HG03066 (cell line): Measurements from ENCODE around the gene TTLL9.

ENCODE experiments used
- ATAC-seq: cut with Tn5 transposase; IDR thresholded peaks from one replicate; pipeline ENCODE4 v1.9.1; 2021; ENCODE audit warnings: low read depth; ENCODE audit not compliant: unreplicated experiment

TTLL9 gene

DNA sequence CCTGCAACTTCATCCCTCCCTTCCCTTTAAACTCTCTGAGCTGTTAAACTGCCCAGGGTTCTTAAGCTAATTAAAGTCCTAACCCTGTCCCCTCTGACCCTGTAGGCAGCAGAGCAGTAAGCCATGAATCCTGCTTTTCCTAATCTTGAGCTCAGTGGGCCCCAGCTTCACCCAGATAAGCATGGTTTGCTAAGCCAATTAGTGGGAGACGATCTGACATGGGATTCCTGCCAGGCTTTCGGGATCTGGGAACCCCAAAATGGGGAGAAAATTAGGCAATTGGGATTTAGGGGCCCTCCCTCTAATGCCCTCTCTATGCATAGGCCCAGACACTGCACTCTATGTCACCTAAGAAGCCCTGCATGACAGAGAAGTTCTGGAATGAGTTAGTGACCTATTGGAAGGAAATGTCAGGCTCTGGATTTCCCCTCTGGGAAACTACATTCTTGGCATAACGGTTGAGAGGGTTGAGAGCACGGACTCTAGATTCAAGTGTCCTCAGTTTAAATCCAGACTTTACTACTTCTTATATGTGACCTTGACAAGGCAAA lies 102.1 kb downstream of the TTLL9 start:
- no peak for ATAC-seq

- ATAC-seq, result no peak
Observed at GRCh38 chr20:31974296-31974695, 103.9 kb downstream of the TTLL9 start.

GRCh38 chr20:31974951-31975487 lies 104.6 kb downstream of the TTLL9 start:
- ATAC-seq, result no peak

DNA sequence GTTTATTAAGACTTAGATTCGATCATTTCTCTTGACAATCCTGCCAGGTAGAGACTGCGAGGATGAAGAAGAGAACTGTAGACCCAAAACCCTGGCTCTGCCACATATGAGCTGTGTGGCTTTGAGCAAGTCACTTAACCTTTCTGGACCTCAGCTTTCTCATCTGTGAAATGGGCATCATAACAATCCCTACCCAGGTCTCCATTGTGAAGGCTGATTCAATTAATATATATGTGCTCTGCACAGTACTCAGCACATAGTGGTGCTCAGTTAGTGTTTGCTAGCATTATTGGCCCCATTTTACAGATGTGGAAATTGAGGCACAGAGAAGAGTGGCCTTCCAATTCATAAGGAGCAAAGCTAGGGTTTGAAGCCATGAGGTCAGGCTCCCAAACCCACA lies 105.4 kb downstream of the TTLL9 start:
- no peak for ATAC-seq

DNA sequence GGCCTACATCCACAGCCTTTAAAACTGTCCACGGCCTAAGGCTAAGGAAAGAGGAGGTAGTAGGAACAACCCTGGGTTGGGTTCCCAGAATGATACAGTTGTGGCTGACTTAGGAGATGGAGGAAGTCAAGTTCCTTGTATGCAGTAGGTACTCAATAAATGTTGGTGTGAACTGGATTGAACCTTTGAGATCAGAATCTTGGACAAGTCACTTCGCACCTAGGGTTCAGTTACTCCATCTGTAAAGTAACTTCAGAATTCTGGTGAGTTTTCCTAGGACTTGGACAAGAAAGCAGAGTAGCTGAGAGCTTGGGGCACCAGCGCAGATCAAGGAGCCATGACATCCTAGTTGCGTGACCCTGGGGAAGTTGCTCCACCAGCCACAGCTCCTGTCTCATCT lies 106.6 kb downstream of the TTLL9 start:
- no peak for ATAC-seq

DNA sequence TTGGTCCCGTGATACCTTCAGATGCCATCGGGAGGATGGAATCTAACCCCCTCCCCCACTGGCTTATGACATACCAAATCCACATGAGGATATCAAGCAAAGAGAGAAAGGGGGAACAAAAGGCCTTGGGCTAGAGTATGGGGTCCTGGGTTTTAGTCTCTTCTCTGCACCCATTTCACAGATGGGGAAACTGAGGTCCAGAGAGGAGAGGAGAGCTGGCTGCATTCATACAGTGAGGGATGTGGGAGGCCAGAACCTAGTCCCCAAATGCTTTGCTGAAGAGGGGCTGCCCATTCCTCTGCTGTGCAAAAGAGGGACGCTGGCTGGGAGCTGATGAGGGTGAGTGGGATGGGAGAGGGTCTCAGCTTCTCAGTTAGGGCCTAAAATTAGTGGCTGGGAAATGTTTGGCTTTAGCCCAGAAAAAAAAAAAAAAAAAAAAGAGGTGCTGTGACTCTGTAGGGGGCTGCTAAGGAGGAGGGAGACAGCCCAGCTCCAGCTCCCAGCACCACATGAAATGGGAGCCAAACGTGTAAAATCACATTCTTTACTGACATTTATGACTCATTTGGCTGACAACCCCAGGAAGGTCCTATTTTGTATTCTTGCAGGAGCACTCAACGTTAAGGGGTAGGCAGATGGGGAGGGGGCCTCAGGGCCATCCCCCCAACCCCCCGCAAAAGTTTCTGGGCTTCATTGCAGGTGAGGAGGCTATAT lies 109.4 kb downstream of the TTLL9 start:
- ATAC-seq, result no peak

DNA sequence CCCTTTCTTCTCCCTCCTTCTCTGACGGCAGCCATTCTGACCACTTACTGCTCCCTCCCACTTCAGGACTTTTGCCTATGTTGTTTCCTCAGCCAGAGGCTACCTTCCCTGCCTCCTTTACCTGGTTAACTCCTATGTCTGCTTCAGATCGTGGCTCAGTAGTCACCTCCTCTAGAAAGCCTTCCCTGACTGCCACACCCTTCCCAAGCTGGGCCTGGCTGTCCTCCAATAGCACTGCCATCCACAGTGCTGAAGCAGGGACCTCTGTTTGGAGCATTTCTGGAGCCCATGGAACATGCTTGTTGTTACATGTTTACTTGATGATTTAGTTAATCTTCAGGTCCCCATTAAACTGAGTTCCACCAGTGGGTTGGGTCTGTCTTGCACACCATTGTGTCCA lies 111.3 kb downstream of the TTLL9 start:
- no peak for ATAC-seq

GRCh38 chr20:31984981-31985471 lies 114.6 kb downstream of the TTLL9 start:
- no peak for ATAC-seq

DNA sequence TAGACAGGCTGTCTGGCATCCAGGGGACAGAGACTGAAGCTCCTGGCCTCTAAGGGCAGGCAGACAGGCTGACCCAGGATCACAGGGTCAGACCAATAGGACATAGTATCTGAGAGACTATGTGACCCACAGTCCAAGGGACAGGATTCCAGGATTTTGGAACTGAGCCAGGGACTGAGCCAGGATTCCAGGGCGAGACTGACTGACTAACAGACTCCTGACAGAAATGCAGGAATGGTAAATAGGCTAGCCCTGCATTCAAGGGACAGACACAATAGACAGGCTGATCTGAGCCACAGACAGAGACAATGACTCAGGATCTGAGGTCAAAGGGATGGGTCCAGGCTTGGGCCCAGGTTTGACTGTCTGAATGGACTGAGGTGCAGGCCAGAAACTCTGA lies 117.3 kb downstream of the TTLL9 start:
- ATAC-seq, result no peak

DNA sequence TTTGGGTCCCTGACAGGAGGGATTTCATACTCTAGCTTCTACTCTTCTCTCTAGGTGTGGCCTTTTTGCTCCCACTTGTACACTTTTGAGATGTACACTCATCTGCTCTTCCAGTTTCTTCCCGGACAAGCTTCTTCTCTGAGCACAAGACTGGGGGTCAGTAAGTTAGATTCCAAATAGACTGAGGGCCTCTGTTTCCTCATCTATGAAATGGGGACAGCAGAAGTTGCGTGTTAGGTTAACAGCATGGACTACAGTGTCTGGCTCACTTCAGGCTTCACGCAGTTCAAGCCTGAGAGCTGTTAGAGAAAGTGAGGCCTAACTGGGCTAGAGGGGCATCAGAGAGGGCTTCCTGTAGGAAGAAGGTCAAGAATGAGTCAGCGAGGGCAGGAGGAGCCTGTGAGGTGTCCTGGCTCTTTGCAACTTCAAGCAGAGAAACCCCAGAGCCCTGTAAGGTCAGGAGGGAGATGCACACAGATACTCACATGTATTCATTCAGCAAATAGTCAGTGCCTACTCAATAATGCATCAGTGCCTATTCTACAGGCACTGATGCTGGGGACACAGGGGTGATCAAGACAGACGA lies 118.1 kb downstream of the TTLL9 start:
- ATAC-seq, result no peak

DNA sequence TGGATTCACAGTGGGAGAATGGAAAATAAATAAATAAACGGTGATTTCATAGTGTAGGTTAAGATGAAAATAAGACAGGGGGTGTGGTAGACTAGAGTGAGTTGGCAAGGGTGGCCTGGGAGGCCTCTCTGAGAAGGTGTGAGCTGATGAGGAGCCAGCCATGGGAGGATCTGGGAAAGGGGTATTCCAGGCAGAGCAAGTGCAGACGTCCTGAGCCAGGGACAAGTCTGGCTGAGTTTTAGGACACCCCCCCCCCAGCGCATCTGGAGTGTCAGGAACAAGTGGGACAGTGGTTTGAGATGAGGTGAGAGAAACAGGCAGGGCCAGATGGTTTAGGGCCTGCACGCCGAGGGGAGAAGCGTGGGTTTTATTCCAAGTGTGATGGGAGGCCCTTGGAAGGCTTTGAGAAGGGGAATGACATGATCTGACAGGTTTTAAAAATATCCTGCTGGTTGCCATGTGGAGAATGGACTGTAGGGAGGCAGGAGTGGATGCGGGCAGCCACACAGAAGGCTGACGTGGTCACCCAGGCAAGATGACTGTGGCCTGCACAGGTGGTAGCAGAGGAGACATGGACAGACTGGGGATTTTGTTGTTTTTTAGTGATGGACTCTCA lies 118.7 kb downstream of the TTLL9 start:
- no peak for ATAC-seq

DNA sequence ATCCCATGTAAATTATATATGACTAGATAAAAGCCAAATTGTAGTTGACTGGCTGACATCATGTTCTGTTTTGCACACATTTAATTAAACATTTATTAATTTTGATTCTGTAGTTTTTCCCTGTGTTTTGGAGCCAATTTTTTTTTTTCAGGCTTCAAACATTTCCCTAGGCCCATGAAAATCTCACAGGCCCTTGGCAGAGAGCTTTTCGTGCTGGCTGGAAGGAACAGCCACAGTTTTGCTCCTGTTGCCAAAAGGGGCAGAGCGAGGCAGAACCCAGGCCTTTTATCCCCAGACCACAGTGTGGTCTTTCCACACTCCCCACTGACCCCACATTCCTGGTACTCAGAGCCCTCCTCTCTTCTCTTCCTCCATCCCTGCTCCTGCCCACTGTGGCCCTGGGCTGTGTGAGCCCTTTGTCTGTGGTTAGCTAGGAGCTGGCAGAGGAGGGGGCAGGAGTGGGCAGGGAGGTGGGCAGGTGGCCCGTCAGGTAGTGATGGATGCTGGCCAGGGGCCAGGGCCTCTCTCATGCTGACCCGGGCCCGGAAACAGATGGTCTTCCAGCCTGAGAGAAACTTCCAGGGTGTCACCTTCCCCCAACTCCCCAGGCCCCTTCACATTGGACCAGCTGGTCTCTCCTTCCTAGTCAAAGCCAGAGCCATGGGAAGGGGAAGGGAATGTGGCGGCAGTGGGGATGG lies 120.4 kb downstream of the TTLL9 start:
- ATAC-seq, result no peak

DNA sequence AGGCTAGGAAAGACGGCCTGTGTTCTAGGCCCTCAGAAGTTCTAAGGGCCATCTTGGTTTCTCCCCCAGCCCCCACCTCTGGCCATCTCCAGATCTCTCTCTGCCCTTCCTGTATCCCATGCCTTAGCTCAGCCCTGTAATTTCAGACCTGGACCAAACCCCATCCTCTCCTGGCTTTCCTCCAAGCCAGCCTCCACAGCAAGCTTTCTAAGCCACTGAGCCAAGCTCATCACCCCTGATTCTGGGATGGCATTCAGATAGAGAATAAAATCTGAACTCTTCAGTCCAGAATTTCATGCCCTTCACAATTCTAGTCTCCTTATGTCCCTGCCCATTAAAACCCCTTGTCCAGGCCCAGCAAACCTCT lies 120.9 kb downstream of the TTLL9 start:
- ATAC-seq, result no peak

DNA sequence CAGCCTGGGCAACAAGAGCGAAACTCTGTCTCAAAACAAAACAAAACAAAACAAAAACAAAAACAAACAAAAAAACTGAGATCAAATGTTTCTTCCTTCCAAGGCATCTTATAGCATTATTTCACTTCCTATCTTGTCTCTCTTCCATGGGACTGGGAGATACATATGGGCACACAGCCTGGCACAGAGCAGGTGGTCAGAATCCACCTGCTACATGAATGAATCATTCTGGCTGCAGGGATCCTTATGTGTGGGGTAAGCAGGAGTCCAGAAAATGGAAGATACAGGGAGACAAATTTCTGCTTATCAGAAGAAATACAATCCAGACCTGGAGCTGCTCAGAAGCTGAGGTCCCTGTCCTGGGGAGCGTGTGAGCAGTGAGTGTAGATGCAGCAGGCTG lies 121.7 kb downstream of the TTLL9 start:
- ATAC-seq, result no peak
